A549 (cell line): Measurements from ENCODE around the gene ANO4. TPM values are rescaled to one million over a fixed set of nuclear protein-coding genes. Genes with fewer than 3 reads are reported as not detected.
A peak's percentile ranks its signal among the peaks of the same experiment; 100 is the strongest.

ENCODE experiments used
- ATAC-seq, 2 experiments: fragments of 200-7000 bp in 1 of 2; fragments of >200 bp in 1 of 2; cut with Nextera tagmentation in 1 of 2; cut with Tn5 transposase in 1 of 2; 3 replicates each; pipeline versions ENCODE4 v1.8.0 to v1.9.1; 2018 to 2020; ENCODE audit warnings: mild to moderate bottlenecking in 1 of 2, moderate library complexity in 1 of 2
- CTCF ChIA-PET: fragments of 300-600 bp; sonication (Branson Sonifier 250); formaldehyde crosslinking; extraction: SDS; loops from one replicate; lab custom pipeline; 2021; ENCODE audit warnings: antibody characterized with exemption, inconsistent platforms; lab: Yijun Ruan, JAX
- POLR2A ChIA-PET: fragments of 350-600 bp; formaldehyde crosslinking; extraction: SDS; loops from one replicate; lab custom pipeline; 2021; ENCODE audit warnings: antibody characterized with exemption, inconsistent platforms; lab: Yijun Ruan, JAX
- DNase-seq, 2 experiments: peaks; one replicate each; pipeline versions ENCODE4 v3.0.0 to v3.0.0-alpha.2; 2011 to 2016; ENCODE audit warnings: low read depth in 1 of 2, low spot score in 1 of 2
- FAIRE-seq: peaks from 2 replicates; lab custom pipeline; 2011; peaks lifted over from hg19 to GRCh38; lab: Jason Lieb, UNC
- H3K27ac ChIP-seq, 2 experiments: fragments of >200 bp; sonication (Bioruptor Twin); formaldehyde crosslinking; 3 replicates each; pipeline ENCODE4 v1.5.1; 2016 to 2017
- H3K4me1 ChIP-seq: fragments of >200 bp; sonication (Bioruptor Twin); formaldehyde crosslinking; 3 replicates; pipeline ENCODE4 v1.6.1; 2016
- H3K4me2 ChIP-seq: fragments of >200 bp; sonication (Bioruptor Twin); formaldehyde crosslinking; 3 replicates; pipeline ENCODE4 v1.6.1; 2016
- H3K4me3 ChIP-seq: fragments of >200 bp; sonication (Bioruptor Twin); formaldehyde crosslinking; 3 replicates; pipeline ENCODE4 v1.5.1; 2016
- H3K9me3 ChIP-seq: fragments of >200 bp; sonication (Bioruptor Twin); formaldehyde crosslinking; 3 replicates; pipeline ENCODE4 v1.6.1; 2016
- BCL3 ChIP-seq: fragments of >200 bp; sonication (Bioruptor Twin); formaldehyde crosslinking; IDR thresholded peaks from 3 replicates; pipeline ENCODE4 v1.6.1; 2016
- CBX2 ChIP-seq: fragments of 200-600 bp; sonication (generic); IDR thresholded peaks from 2 replicates; pipeline ENCODE4 v1.6.1; 2016; ENCODE audit warnings: low read depth, mild to moderate bottlenecking, borderline replicate concordance
- E2F6 ChIP-seq: IDR thresholded peaks from 2 replicates; pipeline ENCODE4 v1.6.1; 2012; ENCODE audit warnings: low read depth, borderline replicate concordance
- EHMT2 ChIP-seq: fragments of 200-600 bp; sonication (generic); IDR thresholded peaks from 2 replicates; pipeline ENCODE4 v1.6.1; 2016; ENCODE audit warnings: antibody characterized with exemption, low read depth, mild to moderate bottlenecking, moderate library complexity
- FOSB ChIP-seq: fragments of 250-450 bp; sonication (Bioruptor Pico); IDR thresholded peaks from 2 replicates; pipeline ENCODE4 v1.5.0; 2020; ENCODE audit warnings: mild to moderate bottlenecking, moderate library complexity
- HMGXB4 ChIP-seq: fragments of 250-450 bp; sonication (Bioruptor Pico); IDR thresholded peaks from 2 replicates; pipeline ENCODE4 v1.5.0; 2021; ENCODE audit warnings: mild to moderate bottlenecking, moderate library complexity, borderline replicate concordance
- HOXA7 ChIP-seq: fragments of 250-450 bp; sonication (Bioruptor Pico); IDR thresholded peaks from 2 replicates; pipeline ENCODE4 v1.5.0; 2020; ENCODE audit warnings: mild to moderate bottlenecking, moderate library complexity
- HOXB13 ChIP-seq: fragments of 250-450 bp; sonication (Bioruptor Pico); IDR thresholded peaks from 2 replicates; pipeline ENCODE4 v1.5.0; 2020; ENCODE audit warnings: low read depth, mild to moderate bottlenecking, moderate library complexity
- KDM1A ChIP-seq: fragments of 200-600 bp; sonication (generic); IDR thresholded peaks from 2 replicates; pipeline ENCODE4 v1.6.1; 2016; ENCODE audit warnings: low read depth, mild to moderate bottlenecking
- NFE2L2 ChIP-seq: fragments of 150-350 bp; conservative IDR thresholded peaks from 2 replicates; pipeline ENCODE4 v1.6.1; 2014; ENCODE audit warnings: low read length
- NR3C1 ChIP-seq: fragments of >200 bp; sonication (Bioruptor Twin); formaldehyde crosslinking; IDR thresholded peaks from 3 replicates; pipeline ENCODE4 v1.6.1; 2017
- POLR2A ChIP-seq: IDR thresholded peaks from 2 replicates; pipeline ENCODE4 v1.6.1; 2012; ENCODE audit warnings: mild to moderate bottlenecking, low read length
- POLR2AphosphoS2 ChIP-seq: conservative IDR thresholded peaks from 2 replicates; pipeline ENCODE4 v1.6.1; 2012; ENCODE audit warnings: low read length, improper control_type of control experiment, inconsistent platforms
- RARB ChIP-seq: fragments of 250-450 bp; sonication (Bioruptor Pico); IDR thresholded peaks from 2 replicates; pipeline ENCODE4 v1.8.0; 2021; ENCODE audit warnings: mild to moderate bottlenecking, moderate library complexity
- REST ChIP-seq: fragments of 200-600 bp; sonication (generic); IDR thresholded peaks from 2 replicates; pipeline ENCODE4 v1.6.1; 2016; ENCODE audit warnings: antibody characterized with exemption, mild to moderate bottlenecking, moderate library complexity
- ZSCAN20 ChIP-seq: fragments of 250-450 bp; sonication (Bioruptor Pico); IDR thresholded peaks from 2 replicates; pipeline ENCODE4 v1.8.0; 2022; ENCODE audit warnings: mild to moderate bottlenecking, moderate library complexity
- WGBS: methylation state at CpG from one replicate; pipeline ENCODE4 v1.1.6; 2017; ENCODE audit errors: missing lambda C conversion rate; 5-methylcytosine and 5-hydroxymethylcytosine counted together
- polyA plus RNA-seq, 4 experiments: library from polyadenylated mRNA; depleted of rRNA in 3 of 4; stranded (reverse); fragments of >200 nt; fragmentation: RNase III in 1 of 4; extraction: RNeasy Plus Mini Kit Qiagen cat#74134 plus additional on column Dnase treatment in 1 of 4; gene quantifications; 2 replicates in 3 of 4; 3 replicates in 1 of 4; pipeline ENCODE4 v1.2.3, GENCODE V29; 2011 to 2017

Gene ANO4
- polyA plus RNA-seq, 2 of the 4 experiments (the other 2 are of a cell fraction) = 0.17 TPM; not detected in 1

GRCh38 chr12:101019667-101020066 lies 225.1 kb downstream of the ANO4 start:
- H3K4me3 ChIP-seq = no peak overlapping the region
- POLR2A ChIA-PET = no interaction called here
- no peak for TF ChIP-seq RARB (CRISPR knock-in tag)
- no peak for TF ChIP-seq HOXA7 (CRISPR knock-in tag)
- TF ChIP-seq ZSCAN20 (CRISPR knock-in tag) = no peak
- TF ChIP-seq POLR2AphosphoS2 = no peak
- no peak for TF ChIP-seq HOXB13 (CRISPR knock-in tag)
- no peak for TF ChIP-seq REST
- TF ChIP-seq NFE2L2 = no peak
- no peak for TF ChIP-seq NR3C1
- no peak for TF ChIP-seq POLR2A
- no peak for TF ChIP-seq BCL3
- no peak for TF ChIP-seq CBX2
- no peak for TF ChIP-seq FOSB (CRISPR knock-in tag)
- TF ChIP-seq E2F6 = no peak
- TF ChIP-seq, all 56 proteins: peak for 0
- FAIRE-seq (no peak), DNase-seq (no peak), ATAC-seq (no peak)
- Histone ChIP-seq H3K4me2 (no peak overlapping the region), H3K4me1 (peaks cover 23% of the 10 kb centered on the region; the same call in 1 of the 3 replicates), H3K9me3 (peaks cover 20% of the 10 kb centered on the region), H3K27ac (no peak overlapping the region)
- CTCF ChIA-PET = no interaction called here
- WGBS = 4% methylated on average over 3 of the region's 3 CpGs

GRCh38 chr12:101021442-101021841 lies 226.9 kb downstream of the ANO4 start:
- ATAC-seq (no peak), DNase-seq (no peak), FAIRE-seq (no peak)
- no peak overlapping the region for H3K4me3 ChIP-seq
- peak overlapping the region; percentile 55 for H3K4me2 ChIP-seq
- TF ChIP-seq KDM1A = no peak
- no peak for TF ChIP-seq EHMT2
- no peak for TF ChIP-seq HMGXB4
- no peak for TF ChIP-seq POLR2A
- TF ChIP-seq HOXA7 (CRISPR knock-in tag) = no peak
- H3K27ac ChIP-seq = peak overlapping the region in 1 of 2 experiments; percentile 47; a peak in 3 of 6 replicates
- H3K4me1 ChIP-seq = peaks cover 23% of the 10 kb centered on the region; the same call in 1 of the 3 replicates
- whole genome bisulfite sequencing = 15% methylated on average over 3 of the region's 3 CpGs
- H3K9me3 ChIP-seq = peaks cover 20% of the 10 kb centered on the region
- ChIA-PET POLR2A (no interaction called here), CTCF (no interaction called here)
